ENCODE results near the gene AQP12B. TPM values are rescaled to one million over a fixed set of nuclear protein-coding genes. Genes with fewer than 3 reads are reported as not detected.

AQP12B gene
- total RNA-seq, 1 experiment from 2014 or later = not detected

DNA sequence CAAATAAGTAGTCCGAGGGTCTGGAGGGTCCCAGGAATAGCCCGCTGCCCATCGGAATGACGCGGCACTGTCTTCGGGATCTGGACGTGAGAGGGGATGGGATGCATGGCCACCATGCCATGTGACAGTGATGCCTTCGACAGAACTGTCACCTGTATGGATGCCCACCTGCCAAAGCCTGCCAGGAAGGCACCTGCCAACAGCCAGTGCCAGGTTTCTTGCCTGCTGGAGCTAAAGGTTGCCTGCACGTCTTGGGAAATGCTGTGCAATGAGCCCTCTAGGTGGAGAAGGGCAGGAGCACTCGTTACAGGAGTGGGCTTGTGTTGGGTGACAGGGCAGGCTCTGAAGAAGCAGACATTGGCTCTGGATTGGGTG, 36.9 kb downstream of the AQP12B start:
- no TSS peak for BruUV-seq (replicated peaks)
- DNase-seq (ENCODE audit: unreplicated experiment) = no peak
- Mint-ChIP-seq H3K4me1 (ENCODE audit: insufficient read depth, unreplicated experiment) (no peaks in the 10 kb centered on the region), H3K4me3 (ENCODE audit: unreplicated experiment) (no peak overlapping the region), H3K36me3 (ENCODE audit: insufficient read depth, unreplicated experiment) (no peaks in the 10 kb centered on the region), H3K27ac (ENCODE audit: low read depth, unreplicated experiment) (no peak overlapping the region), H3K27me3 (ENCODE audit: insufficient read depth, unreplicated experiment) (peaks cover 73% of the 10 kb centered on the region), H3K9me3 (ENCODE audit: unreplicated experiment) (no peaks in the 10 kb centered on the region)
- intact Hi-C loops (cut with micrococcal nuclease) = no loop called here
- TF ChIP-seq, protein P1, sequence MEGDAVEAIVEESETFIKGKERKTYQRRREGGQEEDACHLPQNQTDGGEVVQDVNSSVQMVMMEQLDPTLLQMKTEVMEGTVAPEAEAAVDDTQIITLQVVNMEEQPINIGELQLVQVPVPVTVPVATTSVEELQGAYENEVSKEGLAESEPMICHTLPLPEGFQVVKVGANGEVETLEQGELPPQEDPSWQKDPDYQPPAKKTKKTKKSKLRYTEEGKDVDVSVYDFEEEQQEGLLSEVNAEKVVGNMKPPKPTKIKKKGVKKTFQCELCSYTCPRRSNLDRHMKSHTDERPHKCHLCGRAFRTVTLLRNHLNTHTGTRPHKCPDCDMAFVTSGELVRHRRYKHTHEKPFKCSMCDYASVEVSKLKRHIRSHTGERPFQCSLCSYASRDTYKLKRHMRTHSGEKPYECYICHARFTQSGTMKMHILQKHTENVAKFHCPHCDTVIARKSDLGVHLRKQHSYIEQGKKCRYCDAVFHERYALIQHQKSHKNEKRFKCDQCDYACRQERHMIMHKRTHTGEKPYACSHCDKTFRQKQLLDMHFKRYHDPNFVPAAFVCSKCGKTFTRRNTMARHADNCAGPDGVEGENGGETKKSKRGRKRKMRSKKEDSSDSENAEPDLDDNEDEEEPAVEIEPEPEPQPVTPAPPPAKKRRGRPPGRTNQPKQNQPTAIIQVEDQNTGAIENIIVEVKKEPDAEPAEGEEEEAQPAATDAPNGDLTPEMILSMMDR (IDR thresholded peaks at IDR 0.05; ENCODE audit: unreplicated experiment) = no peak
- ChIA-PET POLR2A (no interaction called here), CTCF (no interaction called here)

- H3K4me1 Mint-ChIP-seq (ENCODE audit: insufficient read depth, unreplicated experiment) = no peaks in the 10 kb centered on the region
- H3K9me3 Mint-ChIP-seq (ENCODE audit: unreplicated experiment) = no peaks in the 10 kb centered on the region
- no TSS peak for BruUV-seq (replicated peaks)
- ChIA-PET CTCF (no interaction called here), POLR2A (no interaction called here)
- no peak overlapping the region for H3K4me3 Mint-ChIP-seq (ENCODE audit: unreplicated experiment)
- no peak overlapping the region for H3K27ac Mint-ChIP-seq (ENCODE audit: low read depth, unreplicated experiment)
- peaks cover 69% of the 10 kb centered on the region for H3K27me3 Mint-ChIP-seq (ENCODE audit: insufficient read depth, unreplicated experiment)
- intact Hi-C loops (cut with micrococcal nuclease) = no loop called here
- DNase-seq (ENCODE audit: unreplicated experiment) = no peak
- TF ChIP-seq, protein P1 (IDR thresholded peaks at IDR 0.05; ENCODE audit: unreplicated experiment) = no peak
- no peaks in the 10 kb centered on the region for H3K36me3 Mint-ChIP-seq (ENCODE audit: insufficient read depth, unreplicated experiment)
Measured at GRCh38 chr2:240645346-240645745, 37.3 kb downstream of the AQP12B start.

DNA sequence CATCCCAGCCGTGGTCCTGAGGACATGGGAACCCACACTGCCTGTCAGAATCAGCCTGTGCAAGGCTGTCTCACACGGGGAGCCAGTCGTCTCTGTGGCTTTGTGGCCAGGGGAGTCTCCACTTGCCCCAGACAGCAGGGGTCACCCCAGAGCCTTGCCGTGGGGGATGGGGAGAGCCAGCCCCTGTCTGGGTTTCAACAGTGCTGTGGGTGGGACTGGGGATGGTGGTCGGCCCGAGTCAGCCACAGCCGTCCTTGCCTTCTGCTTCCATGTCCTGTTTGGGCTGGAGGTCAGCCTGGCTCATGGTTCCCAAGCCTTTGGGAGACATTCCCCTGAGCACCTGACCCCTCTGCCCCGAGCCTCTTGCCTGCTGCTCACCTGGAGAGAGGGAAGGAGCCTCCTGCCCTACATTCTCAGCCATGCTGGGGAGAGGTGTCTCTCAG, 37.8 kb downstream of the AQP12B start:
- Mint-ChIP-seq H3K4me3 (ENCODE audit: unreplicated experiment) (no peak overlapping the region), H3K9me3 (ENCODE audit: unreplicated experiment) (no peaks in the 10 kb centered on the region), H3K4me1 (ENCODE audit: insufficient read depth, unreplicated experiment) (no peaks in the 10 kb centered on the region), H3K36me3 (ENCODE audit: insufficient read depth, unreplicated experiment) (no peaks in the 10 kb centered on the region), H3K27ac (ENCODE audit: low read depth, unreplicated experiment) (no peak overlapping the region), H3K27me3 (ENCODE audit: insufficient read depth, unreplicated experiment) (peaks cover 68% of the 10 kb centered on the region)
- TF ChIP-seq, protein P1 (IDR thresholded peaks at IDR 0.05; ENCODE audit: unreplicated experiment) = no peak
- intact Hi-C loops (cut with micrococcal nuclease) = no loop called here
- ChIA-PET POLR2A (no interaction called here), CTCF (no interaction called here)
- no peak for DNase-seq (ENCODE audit: unreplicated experiment)
- BruUV-seq (replicated peaks) = no TSS peak

GRCh38 chr2:240644171-240644651, 38.5 kb downstream of the AQP12B start:
- POLR2A ChIA-PET = no interaction called here
- no peaks in the 10 kb centered on the region for H3K9me3 Mint-ChIP-seq (ENCODE audit: unreplicated experiment)
- CTCF ChIA-PET = no interaction called here

More at GRCh38 chr2:240644171-240644651, 38.5 kb downstream of the AQP12B start:
- no peaks in the 10 kb centered on the region for H3K36me3 Mint-ChIP-seq (ENCODE audit: insufficient read depth, unreplicated experiment)
- H3K27me3 Mint-ChIP-seq (ENCODE audit: insufficient read depth, unreplicated experiment) = peaks cover 68% of the 10 kb centered on the region
- H3K4me3 Mint-ChIP-seq (ENCODE audit: unreplicated experiment) = no peak overlapping the region
- no peak for DNase-seq (ENCODE audit: unreplicated experiment)
- no peaks in the 10 kb centered on the region for H3K4me1 Mint-ChIP-seq (ENCODE audit: insufficient read depth, unreplicated experiment)
- no peak overlapping the region for H3K27ac Mint-ChIP-seq (ENCODE audit: low read depth, unreplicated experiment)
- TF ChIP-seq, protein P1 (IDR thresholded peaks at IDR 0.05; ENCODE audit: unreplicated experiment) = no peak
- intact Hi-C loops (cut with micrococcal nuclease) = no loop called here
- BruUV-seq (replicated peaks) = no TSS peak

All from MCF 10A (cell line).